KOPT-K1 (cell line): ENCODE data around the gene ZNF423.
"Not testable (repeated sequence)": the region's sequence is repeated elsewhere in the genome, so short reads cannot be mapped to it uniquely, and the experiment has no call there.

Source experiments
- H3K27ac ChIP-seq: fragments of 200-600 bp; sonication (generic); 2 replicates; pipeline ENCODE4 v1.5.1; 2016; ENCODE audit warnings: antibody characterized with exemption, mild to moderate bottlenecking, low read depth, low read length; ENCODE audit not compliant: poor library complexity, severe bottlenecking
- H3K36me3 ChIP-seq: fragments of 200-600 bp; sonication (generic); 2 replicates; pipeline ENCODE4 v1.5.1; 2017; ENCODE audit warnings: antibody characterized with exemption, mild to moderate bottlenecking, low read length, moderate library complexity; ENCODE audit not compliant: insufficient read depth
- H3K9me3 ChIP-seq: fragments of 200-600 bp; sonication (generic); 2 replicates; pipeline ENCODE4 v1.5.1; 2017; ENCODE audit warnings: antibody characterized with exemption, low read length, mild to moderate bottlenecking; ENCODE audit not compliant: insufficient read depth, poor library complexity, severe bottlenecking

ZNF423 gene

DNA sequence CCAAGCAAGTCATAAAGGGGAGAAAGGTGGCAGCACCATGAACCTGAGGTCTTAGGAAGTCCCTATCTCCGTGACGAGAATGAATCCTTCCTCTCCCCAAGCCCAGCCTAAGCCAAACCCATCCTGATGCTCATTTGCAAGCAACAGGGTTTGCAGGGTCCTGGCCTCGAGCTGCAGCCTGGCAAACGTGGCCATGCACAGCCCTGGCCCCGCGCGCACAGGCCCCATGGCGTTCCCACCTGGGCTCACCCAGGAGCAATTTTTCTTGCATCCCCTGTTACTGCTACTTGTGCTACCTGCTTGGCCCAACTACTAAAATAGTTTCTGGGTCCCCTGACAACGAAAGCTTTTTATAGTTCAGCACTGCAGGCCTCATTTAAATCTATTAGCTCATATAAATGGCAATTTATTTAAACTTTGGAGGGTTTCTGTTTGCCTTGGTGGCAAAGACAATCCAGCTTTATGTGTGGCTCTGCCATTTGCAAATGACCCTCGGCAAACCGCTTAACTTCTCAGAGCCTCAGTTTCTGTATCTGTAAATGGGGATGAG lies 340.8 kb downstream of the ZNF423 start:
- Histone ChIP-seq H3K36me3 (no peaks in the 10 kb centered on the region; the same call in 1 of the 2 replicates), H3K27ac (no peak overlapping the region), H3K9me3 (no peaks in the 10 kb centered on the region)

DNA sequence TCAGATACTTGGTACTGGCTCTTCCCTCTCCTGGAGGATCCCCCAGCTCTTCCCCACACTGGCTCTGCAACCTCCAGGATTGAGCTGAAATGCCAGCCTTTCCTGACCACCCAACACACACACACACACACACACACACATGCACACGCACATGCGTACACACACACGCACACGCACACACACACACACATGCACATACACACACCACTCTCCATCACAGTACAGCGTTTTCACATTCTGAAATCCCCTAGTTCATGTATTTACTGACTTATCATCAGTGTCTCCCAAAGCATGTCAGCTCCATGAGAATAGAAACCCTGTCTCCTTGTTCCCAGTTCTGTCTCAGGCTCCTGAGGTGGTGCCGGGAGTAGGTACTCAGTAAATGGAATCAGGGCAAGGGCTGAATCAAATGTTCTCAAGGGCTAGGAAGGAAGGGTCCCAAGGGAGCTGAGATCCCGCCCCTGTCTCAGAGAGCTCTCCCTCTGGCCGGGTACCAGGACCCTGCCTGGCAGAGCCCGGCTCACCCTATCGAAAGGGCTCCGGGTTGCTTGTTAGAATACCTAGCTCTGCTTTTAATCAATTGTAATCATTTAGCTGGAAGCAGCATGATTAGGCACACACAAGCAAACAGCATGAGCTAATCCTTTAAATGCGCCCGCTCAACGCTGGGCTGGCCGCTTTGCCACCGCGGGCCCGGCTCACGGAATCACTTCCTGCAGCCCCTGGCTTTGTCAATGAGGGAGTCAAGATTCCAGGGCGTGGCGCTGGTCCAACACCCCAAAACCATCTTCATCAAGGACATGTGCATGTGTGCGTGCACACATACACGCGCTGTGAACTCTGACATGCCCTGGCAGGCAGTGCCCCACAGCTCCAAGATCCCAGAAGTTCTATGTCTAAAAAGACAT lies 341.6 kb downstream of the ZNF423 start:
- H3K27ac ChIP-seq, result no peak overlapping the region
- no peaks in the 10 kb centered on the region for H3K9me3 ChIP-seq
- H3K36me3 ChIP-seq, result no peaks in the 10 kb centered on the region

DNA sequence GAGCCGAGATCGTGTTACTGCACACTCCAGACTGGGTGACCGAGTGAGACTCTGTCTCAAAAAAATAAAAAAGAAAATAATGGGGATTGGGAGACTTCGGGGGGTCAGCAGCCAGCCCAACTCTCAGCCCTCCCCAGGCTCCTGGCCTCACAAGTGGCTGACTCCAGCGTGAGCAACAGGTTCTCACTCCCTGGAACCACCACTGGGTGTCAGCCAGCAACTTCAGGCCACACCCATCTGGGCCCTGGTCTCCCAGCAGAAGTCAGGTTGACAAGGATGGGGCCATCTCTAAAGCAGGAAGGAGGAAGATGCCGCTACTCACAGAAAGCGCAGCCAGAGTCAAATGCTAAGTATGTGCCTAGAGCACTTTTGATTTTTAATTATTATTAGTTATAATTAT lies 342.9 kb downstream of the ZNF423 start:
- H3K27ac ChIP-seq, result no peak overlapping the region
- H3K9me3 ChIP-seq, result no peaks in the 10 kb centered on the region

DNA sequence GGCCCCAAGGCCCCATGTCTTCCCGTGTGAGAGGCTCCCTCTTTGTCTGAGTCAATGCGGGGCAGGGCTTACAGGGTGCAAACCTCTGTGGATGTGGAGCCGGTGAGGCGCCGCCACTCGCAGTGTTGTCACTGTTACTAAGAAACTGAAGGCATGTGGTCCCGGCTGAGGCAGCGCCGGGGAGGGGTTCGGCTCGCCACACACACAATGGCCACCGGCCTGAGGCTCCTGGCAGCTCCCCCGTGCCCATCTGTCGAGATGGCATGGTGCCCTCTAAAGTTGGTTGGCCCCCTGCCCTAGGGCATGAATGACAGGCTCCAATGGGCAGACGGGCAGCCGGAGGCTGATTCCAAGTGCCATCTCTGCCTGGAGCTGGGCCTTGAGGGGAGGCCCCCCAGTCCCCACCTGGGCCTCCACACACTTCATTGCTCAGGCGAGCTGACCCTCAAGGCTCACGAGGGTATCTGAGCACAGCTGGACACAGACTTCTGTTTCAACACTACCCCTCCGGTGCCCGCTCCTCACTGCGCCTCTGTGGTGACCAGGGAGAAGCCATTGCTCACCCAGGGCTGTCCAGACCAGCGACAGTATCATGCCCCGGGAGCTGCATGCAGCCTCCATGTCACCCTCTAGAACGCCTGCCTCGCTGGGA lies 345.1 kb downstream of the ZNF423 start:
- Histone ChIP-seq H3K36me3 (no peaks in the 10 kb centered on the region), H3K9me3 (no peaks in the 10 kb centered on the region), H3K27ac (no peak overlapping the region)

More for the DNA sequence above, 342.9 kb downstream of the ZNF423 start:
- no peaks in the 10 kb centered on the region for H3K36me3 ChIP-seq

DNA sequence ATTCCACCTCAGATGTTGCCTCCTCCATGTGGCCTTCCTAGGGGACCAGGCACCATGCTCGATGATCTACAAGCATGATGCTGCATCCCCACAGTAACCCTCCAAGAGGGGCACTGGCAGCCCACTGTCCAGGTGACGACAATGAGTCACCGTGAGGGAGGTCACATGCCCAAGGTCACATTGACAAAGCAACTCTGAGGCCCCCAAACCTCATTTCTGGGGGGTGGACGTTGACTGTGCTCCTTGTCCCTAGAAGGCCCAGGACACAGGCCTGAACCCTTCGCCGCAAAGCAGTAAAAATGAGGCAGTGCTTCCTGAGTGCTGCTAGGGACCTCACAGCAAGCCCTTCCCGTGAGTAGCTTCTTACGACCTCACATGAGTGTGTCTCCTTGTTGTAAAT lies 345.8 kb downstream of the ZNF423 start:
- Histone ChIP-seq H3K36me3 (no peaks in the 10 kb centered on the region), H3K9me3 (no peaks in the 10 kb centered on the region)

DNA sequence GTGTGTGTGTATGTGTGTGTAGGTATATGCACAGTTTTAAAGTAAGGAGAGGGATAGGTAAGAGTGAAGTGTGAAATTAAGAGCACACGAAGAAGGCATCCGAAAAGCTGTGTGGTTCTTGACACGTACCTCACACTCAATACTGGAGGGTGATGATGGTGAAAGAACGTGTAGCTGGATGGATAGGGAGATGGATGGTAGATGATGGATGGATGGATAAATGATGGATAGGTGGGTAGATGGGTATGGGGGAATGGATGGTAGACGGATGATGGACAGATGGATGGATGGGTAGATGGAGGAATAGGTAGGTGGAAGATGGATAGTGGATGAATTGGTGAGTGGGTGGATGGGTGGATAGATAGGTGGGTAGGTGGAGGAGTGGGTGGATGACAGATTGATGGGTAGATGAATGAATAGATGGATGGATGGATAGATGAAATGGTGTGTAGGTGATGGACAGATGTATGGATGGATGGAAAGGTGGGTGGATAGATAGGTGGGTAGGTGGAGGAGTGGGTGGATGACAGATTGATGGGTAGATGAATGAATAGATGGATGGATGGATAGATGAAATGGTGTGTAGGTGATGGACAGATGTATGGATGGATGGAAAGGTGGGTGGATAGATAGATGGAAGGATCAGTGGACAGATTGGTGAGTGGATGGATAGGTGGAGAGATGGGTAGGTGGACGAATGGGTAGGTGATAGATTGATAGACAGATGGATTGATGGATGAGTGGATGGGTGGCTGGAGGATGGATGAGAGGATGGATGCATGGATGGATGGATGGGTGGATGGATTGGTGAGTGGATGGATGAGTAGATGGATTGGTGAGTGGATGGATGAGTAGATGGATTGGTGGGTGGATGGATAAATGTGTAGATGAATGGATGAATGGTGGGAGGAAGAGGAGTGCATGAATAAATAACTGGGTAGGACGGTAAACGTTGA lies 349.6 kb downstream of the ZNF423 start:
- not testable (repeated sequence) for H3K9me3 ChIP-seq, H3K27ac ChIP-seq, H3K36me3 ChIP-seq

More for the DNA sequence above, 345.8 kb downstream of the ZNF423 start:
- no peak overlapping the region for H3K27ac ChIP-seq

DNA sequence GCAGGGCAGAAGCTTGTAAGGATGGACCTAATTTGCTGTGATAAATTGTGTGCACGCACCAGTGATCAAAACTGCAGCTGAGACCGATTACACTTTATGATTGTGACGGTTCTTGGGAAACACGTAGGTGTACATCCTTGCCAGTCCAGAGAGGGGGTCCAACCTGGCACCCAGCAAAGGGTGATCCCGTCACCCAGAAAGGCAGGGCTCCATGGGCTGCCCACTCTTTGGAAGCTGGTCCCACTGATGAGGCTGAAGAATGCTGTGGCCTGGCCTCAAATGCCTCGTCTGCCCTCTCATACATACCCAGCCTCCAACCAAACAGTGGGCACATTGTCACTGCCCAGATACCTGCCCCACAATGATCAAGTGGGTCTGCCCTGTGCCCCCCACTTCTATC lies 350.4 kb downstream of the ZNF423 start:
- Histone ChIP-seq H3K9me3 (no peaks in the 10 kb centered on the region), H3K36me3 (no peaks in the 10 kb centered on the region), H3K27ac (no peak overlapping the region)

DNA sequence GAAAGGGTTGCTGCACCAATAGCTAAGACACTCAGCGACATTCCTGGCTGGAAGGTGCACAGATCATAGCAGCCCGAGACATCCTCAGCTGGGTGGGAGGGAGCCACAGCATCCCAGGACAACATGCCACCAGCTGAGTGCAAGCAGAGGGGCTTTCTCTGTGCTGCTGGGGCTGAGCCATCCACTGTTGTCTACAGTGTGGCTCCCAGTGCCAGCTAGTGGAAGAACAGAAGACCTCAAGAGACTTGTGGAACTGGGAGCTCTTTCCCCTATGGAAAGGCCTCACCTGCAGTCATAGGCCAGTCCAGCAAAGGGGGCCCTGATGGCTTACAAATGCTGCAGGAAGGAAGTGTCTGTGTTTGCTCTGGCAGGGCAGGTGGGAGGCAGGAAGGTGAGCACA lies 351.3 kb downstream of the ZNF423 start:
- Histone ChIP-seq H3K27ac (no peak overlapping the region), H3K9me3 (no peaks in the 10 kb centered on the region), H3K36me3 (no peaks in the 10 kb centered on the region)

DNA sequence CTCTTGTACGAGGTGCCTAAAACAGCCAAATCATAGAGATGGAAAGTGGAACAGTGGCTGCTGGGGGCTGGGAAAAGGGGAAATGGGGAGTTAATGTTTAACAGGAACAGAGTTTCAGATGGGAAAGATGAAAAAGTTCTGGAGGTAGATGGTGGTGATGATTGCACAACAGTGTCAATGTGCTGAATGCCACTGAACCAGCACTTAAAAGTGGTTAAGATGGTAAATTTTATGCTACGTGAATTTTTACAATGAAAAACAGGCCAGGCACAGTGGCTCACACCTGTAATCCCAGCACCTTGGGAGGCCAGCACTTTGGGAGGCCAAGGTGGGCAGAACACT lies 351.9 kb downstream of the ZNF423 start:
- Histone ChIP-seq H3K9me3 (no peaks in the 10 kb centered on the region), H3K27ac (no peak overlapping the region), H3K36me3 (no peaks in the 10 kb centered on the region)

DNA sequence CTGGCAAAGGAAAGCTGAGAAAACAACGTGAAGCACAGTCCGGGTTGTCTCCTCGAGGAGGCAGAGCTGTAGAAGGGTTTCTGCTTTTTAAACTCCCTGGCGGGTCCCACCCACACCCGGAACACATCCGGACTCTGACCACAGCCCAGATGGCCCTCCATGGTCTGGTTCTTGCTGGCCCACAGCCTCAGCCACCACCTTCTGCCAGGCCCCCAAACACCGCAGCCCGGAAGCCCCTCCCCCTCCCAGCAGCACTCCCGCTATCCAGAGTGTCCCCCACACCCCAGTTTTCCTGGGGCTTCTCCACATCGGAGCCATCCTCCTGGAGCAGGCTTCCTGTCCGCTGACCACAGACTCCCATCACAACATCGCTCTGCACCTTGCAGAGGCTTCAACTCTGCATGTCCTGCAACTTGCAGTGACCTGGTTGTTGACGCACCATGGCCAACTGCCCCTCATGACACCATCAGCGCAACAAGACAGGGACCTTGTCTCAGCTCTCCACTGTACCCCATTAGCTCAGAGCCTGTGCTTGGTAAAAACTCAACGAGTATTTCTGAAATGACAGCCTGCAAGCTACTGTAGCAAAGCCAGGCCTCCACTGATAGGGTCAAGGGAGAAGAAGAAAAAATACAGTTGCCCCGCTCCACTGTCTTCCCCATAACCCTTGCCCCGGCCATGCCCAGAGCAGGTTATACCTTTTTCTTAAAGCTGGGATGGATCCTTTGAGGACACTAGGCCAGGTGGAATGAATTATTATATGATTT lies 352.5 kb downstream of the ZNF423 start:
- no peaks in the 10 kb centered on the region for H3K9me3 ChIP-seq
- H3K36me3 ChIP-seq, result no peaks in the 10 kb centered on the region
- no peak overlapping the region for H3K27ac ChIP-seq

DNA sequence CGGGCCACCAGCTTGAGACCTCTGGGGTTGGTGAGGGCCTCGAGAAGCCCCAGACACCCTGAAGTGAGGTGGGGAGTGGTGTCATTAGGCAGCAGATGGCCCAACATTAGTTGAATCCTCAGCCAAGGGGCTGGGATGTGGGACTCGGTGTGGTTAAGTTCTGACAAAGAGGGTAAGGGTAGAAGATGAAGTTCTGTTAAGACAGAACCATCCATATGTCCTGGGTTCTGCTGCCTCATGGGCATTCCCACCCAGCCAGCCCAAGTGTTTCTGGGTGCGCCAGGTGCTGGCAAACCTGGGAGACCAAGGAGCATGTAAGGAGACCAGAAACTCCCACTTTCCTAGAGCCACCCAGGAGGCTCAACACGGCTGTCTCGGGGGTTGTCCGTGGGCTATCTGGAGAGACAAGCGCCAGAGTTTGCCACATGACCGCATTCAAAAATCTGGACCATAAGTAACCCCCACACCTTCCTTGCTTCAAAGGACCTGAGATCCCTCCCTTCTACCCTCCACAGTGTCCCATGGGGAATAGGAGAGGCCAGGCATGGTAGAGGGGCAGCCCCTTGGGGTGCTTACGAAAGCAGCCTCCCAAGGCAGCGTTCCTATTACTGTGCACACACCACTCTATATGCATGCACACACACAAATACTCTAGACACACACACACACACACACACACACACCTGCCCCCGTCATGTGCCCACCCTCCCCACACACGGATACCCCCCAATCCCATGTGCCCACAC lies 353.6 kb downstream of the ZNF423 start:
- no peaks in the 10 kb centered on the region for H3K36me3 ChIP-seq
- H3K9me3 ChIP-seq, result no peaks in the 10 kb centered on the region

DNA sequence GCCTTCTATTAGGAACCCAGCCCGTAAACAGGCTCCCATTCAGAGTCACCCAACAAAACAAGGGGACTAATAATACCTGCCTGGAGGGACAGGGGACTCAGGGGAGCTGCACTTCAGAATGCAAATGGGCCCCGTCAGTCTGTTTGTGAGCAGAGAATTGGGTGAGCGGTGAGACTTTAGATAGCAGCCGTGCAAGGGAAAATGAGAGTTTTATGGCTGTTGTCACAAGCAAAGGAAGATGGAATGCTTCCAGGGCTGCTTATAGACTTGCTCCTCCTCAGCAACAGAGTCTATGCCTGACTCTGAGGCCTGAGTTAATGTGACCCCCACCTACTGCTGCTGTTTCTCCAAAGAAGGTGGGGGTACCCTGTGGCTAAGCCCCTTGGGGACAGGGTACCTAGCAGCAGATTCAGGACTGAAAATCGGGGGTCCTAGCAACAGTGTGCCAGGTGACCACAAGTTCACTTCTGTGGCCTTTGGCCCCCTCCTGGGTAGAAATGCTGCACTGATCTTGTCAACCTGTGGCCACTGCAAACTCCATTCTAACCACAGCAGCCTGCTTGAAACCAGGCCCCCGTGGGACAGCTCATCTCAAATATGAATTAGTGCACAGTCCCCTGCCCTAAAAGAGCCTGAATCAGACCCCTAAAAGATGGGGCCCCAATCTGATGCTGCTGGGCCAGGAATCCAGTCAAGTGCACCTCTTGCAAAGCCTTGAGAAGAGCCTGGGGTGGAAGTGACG lies 355.9 kb downstream of the ZNF423 start:
- no peaks in the 10 kb centered on the region for H3K9me3 ChIP-seq
- no peaks in the 10 kb centered on the region for H3K36me3 ChIP-seq
- no peak overlapping the region for H3K27ac ChIP-seq

More for the DNA sequence above, 353.6 kb downstream of the ZNF423 start:
- H3K27ac ChIP-seq, result no peak overlapping the region

DNA sequence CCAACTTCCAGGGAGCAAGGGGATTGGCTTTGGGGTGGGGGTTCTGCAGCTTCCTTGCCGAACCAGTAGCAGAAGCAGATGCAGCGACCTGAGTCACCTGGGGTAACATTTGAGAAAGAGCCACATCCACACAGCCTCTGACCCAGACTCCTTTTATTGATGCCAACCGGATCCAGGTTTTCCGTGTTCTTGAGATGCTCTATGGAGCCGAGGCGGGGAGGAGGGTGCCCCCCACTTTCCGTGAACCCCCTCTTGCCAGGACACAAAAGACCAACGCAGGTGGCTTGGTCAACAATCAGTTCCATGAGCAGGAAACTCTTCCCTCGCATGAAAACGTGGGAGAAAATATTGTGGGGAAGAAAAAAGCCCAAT lies 356.5 kb downstream of the ZNF423 start:
- no peaks in the 10 kb centered on the region for H3K9me3 ChIP-seq

More for the DNA sequence above, 356.5 kb downstream of the ZNF423 start:
- H3K27ac ChIP-seq, result no peak overlapping the region
- H3K36me3 ChIP-seq, result no peaks in the 10 kb centered on the region
